Measurements from ENCODE around the gene GIMAP8.

Gene GIMAP8

GRCh38 chr7:150412016-150412415, 38.4 kb upstream of the GIMAP8 start:
- DNase-seq: no peak

GRCh38 chr7:150412518-150413488, 37.6 kb upstream of the GIMAP8 start:
- no peak for DNase-seq

- DNase-seq: no peak
Observed at GRCh38 chr7:150413640-150414081, 36.8 kb upstream of the GIMAP8 start.

- DNase-seq: no peak
Observed at GRCh38 chr7:150415161-150416153, 35.0 kb upstream of the GIMAP8 start.

GRCh38 chr7:150417239-150417638, 33.2 kb upstream of the GIMAP8 start:
- no peak for DNase-seq

GRCh38 chr7:150417863-150418262, 32.6 kb upstream of the GIMAP8 start:
- no peak for DNase-seq

- no peak for DNase-seq
Observed at GRCh38 chr7:150420242-150420641, 30.2 kb upstream of the GIMAP8 start.

GRCh38 chr7:150420987-150421674, 29.3 kb upstream of the GIMAP8 start:
- DNase-seq: peak; percentile 82

GRCh38 chr7:150421831-150422230, 28.6 kb upstream of the GIMAP8 start:
- no peak for DNase-seq

GRCh38 chr7:150425670-150426069, 24.8 kb upstream of the GIMAP8 start:
- DNase-seq: no peak

- no peak for DNase-seq
Observed at GRCh38 chr7:150428671-150429451, 21.6 kb upstream of the GIMAP8 start.

GRCh38 chr7:150429699-150430098, 20.7 kb upstream of the GIMAP8 start:
- no peak for DNase-seq

- no peak for DNase-seq
Observed at GRCh38 chr7:150430465-150431085, 19.9 kb upstream of the GIMAP8 start.

- no peak for DNase-seq
Observed at GRCh38 chr7:150431839-150432658, 18.4 kb upstream of the GIMAP8 start.

GRCh38 chr7:150432915-150433892, 17.2 kb upstream of the GIMAP8 start:
- no peak for DNase-seq

- DNase-seq: no peak
Observed at GRCh38 chr7:150434240-150434639, 16.2 kb upstream of the GIMAP8 start.

- no peak for DNase-seq
Observed at GRCh38 chr7:150435047-150435389, 15.4 kb upstream of the GIMAP8 start.

GRCh38 chr7:150435390-150436073, 14.9 kb upstream of the GIMAP8 start:
- DNase-seq: no peak

- no peak for DNase-seq
Observed at GRCh38 chr7:150439967-150440366, 10.5 kb upstream of the GIMAP8 start.
